K562 (cell line): ENCODE data around the gene PPT2.

Experiments used
- CTCF ChIP-seq, 3 experiments: IDR thresholded peaks in 2 of 3; conservative IDR thresholded peaks in 1 of 3; 2 replicates each; pipeline ENCODE4 v1.5.1; 2011 to 2012; ENCODE audit warnings: low read length in 3 of 3, mild to moderate bottlenecking in 3 of 3, control low read depth in 2 of 3, improper control_type of control experiment in 1 of 3, inconsistent platforms in 1 of 3, low read depth in 1 of 3, mixed read lengths in 1 of 3, moderate library complexity in 1 of 3; ENCODE audit not compliant: insufficient read depth in 2 of 3
- DLX4 ChIP-seq: fragments of 250-450 bp; sonication (Bioruptor Pico); IDR thresholded peaks from 2 replicates; pipeline ENCODE4 v1.6.1; 2021; ENCODE audit warnings: mild to moderate bottlenecking
- FOS ChIP-seq: IDR thresholded peaks from 3 replicates; pipeline ENCODE4 v1.6.1; 2011; ENCODE audit not compliant: insufficient read length; ENCODE audit errors: extremely low read depth
- NRF1 ChIP-seq, 2 experiments: fragments of 450-650 bp; IDR thresholded peaks in 1 of 2; conservative IDR thresholded peaks in 1 of 2; 2 replicates each; pipeline ENCODE4 v1.6.1; 2014; ENCODE audit warnings: mild to moderate bottlenecking in 2 of 2
- TF ChIP-seq, protein P1 (sequence below): sonication (generic); formaldehyde crosslinking; IDR thresholded peaks from 2 replicates; pipeline ENCODE4 v1.9.0; 2022; ENCODE audit warnings: mild to moderate bottlenecking, missing genetic modification reagents
- TF ChIP-seq, protein P2 (sequence below): fragments of 250-450 bp; sonication (Bioruptor Pico); IDR thresholded peaks from 2 replicates; pipeline ENCODE4 v1.4.0; 2020; ENCODE audit warnings: borderline replicate concordance

- TF ChIP-seq NRF1 (conservative IDR thresholded peaks at IDR 0.05 in 1 of 2, IDR thresholded peaks at IDR 0.05 in 1 of 2) = no peak
- TF ChIP-seq, protein P1, sequence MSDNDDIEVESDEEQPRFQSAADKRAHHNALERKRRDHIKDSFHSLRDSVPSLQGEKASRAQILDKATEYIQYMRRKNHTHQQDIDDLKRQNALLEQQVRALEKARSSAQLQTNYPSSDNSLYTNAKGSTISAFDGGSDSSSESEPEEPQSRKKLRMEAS (CRISPR knock-in tag) = no peak
- no peak for TF ChIP-seq DLX4
- TF ChIP-seq, protein P2, sequence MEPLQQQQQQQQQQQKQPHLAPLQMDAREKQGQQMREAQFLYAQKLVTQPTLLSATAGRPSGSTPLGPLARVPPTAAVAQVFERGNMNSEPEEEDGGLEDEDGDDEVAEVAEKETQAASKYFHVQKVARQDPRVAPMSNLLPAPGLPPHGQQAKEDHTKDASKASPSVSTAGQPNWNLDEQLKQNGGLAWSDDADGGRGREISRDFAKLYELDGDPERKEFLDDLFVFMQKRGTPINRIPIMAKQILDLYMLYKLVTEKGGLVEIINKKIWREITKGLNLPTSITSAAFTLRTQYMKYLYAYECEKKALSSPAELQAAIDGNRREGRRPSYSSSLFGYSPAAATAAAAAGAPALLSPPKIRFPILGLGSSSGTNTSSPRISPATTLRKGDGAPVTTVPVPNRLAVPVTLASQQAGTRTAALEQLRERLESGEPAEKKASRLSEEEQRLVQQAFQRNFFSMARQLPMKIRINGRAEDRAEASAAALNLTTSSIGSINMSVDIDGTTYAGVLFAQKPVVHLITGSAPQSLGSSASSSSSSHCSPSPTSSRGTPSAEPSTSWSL = no peak
- TF ChIP-seq CTCF (IDR thresholded peaks at IDR 0.05 in 2 of 3, conservative IDR thresholded peaks at IDR 0.05 in 1 of 3; ENCODE audit: insufficient read depth in 2 of 3, low read depth in 1 of 3, low read length in 3 of 3) = no peak
- no peak for TF ChIP-seq FOS
Observed at GRCh38 chr6:32127409-32127716, 26.6 kb upstream of the PPT2 start.
